Endothelial cell of hepatic sinusoid (primary cell): Measurements from ENCODE around the gene PCDH12.
"Not testable (repeated sequence)": the region's sequence is repeated elsewhere in the genome, so short reads cannot be mapped to it uniquely, and the experiment has no call there.

Experiments used
- in situ Hi-C: cut with HindIII; loops from 2 replicates; pipeline ENCODE4 v1.10.0; 2017; ENCODE audit warnings: low sequenced_read_pairs

Gene PCDH12

DNA sequence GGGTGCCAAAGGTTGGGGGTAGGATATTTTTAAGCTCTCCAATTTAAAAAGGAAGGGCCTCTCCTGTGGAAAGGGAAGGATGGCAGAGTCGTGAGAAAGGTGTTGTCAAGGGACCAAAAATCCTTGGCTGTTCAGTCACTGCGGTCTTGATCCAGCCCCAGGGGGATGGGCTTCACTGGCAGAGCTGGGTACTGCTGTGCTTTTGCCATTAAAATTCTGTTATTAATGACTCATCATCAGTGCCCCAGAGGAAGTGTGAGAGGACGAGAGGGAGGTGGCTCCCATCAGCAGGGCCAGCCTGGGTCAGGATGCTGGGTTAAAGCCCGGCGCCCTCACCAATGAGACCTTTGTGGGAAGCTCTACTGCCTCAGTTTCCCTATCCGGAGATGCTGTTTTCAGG, 16.7 kb downstream of the PCDH12 start:
- in situ Hi-C loops, result no loop called here

DNA sequence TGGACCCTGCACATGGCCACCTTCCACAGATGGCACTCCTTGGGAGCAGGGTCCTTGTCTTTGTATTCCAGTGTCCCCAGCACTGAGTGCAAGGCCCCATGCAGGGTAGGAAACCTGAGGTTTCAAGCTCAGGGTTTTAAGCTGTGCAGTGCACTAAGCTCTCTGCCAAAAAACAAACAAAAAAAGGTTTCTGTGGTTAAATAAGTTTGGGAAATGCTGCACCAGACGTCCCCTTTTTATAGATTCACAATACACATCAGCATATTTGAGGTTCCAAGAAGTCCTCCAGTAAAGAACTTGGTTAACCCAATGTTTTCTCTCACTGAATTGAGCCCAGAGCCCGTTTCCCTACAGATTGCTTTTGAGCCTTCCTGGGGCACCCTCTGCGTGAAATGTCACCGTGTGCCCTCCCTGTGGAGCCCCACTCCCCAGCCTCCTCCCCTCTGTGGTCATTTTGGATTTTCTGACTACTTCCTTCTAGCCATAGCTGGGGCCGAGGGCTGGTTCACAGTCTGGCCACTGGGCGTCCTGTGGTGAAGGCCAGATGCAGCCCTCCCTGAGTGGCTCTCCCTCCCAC, 17.2 kb downstream of the PCDH12 start:
- in situ Hi-C loops, result no loop called here

GRCh38 chr5:141935538-141935937, 22.5 kb downstream of the PCDH12 start:
- in situ Hi-C loops, result no loop called here

- in situ Hi-C loops, result no loop called here
Observed at GRCh38 chr5:141934099-141934844, 23.7 kb downstream of the PCDH12 start.

DNA sequence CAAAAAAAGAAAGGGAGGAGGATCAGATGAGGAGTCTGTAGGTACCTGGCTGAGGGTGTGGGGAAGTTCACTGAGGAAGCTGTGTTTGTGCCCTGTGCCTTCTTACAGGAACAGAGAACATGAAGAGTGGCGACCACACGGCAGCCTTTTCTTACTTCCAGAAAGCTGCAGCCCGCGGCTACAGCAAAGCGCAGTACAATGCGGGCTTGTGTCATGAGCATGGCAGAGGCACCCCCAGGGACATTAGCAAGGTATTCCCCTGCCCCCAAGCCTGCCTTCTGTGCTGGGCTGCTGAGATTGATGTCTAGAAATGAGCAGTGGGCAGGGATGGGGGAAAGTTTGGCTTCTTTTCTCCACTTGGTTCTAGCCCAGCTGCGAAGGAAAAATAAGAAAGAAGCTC, 24.9 kb downstream of the PCDH12 start:
- in situ Hi-C loops, result no loop called here

DNA sequence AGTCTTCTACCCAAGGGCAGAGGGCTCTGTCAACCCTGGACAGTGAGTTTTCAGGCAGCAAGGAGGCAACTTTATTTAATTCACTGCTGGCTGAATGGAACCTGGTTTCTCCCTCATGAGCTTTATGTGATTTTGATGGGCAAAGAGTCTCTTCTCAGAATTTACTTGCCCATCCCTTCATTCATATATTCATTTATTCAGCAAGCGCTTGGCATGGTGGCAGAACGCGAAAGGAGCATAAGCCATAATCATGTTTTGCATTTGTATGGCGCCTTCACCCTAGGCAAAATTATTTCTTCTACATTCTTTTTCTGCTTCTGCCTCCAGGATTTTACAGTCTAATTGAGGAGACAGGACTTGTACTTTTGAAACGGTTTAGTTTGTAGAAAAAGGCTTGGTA, 26.3 kb downstream of the PCDH12 start:
- in situ Hi-C loops, result no loop called here

DNA sequence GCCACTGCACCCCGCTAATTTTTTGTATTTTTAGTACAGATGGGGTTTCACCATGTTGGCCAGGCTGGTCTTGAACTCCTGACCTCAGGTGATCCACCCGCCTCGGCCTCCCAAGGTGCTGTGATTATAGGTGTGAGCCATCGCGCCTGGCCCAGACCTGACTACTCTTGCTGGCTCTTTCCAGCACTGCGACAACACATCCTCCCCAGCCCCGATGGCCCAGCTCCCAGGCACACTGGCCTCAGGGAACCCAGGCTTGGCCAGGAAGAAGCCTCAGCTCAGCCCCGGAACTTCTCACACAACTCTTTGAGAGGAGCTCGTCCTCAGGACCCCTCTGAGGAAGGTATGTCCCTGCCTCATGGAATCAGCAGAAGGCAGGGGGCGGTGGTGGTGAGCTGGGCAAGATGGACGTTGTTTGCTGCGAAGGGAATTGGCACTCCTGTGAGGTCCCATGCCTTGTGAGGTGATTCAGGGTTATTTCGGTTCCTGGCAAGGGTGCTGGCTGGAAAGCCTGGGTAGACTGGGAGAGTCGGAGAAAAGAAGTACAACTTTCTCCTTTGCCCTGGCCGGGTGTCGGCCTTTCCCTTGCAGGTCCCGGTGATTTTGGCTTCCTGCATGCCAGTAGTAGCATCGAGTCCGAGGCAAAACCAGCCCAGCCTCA, 28.5 kb downstream of the PCDH12 start:
- in situ Hi-C loops, result no loop called here

- in situ Hi-C loops, result no loop called here
Observed at GRCh38 chr5:141928051-141928450, 30.0 kb downstream of the PCDH12 start.

DNA sequence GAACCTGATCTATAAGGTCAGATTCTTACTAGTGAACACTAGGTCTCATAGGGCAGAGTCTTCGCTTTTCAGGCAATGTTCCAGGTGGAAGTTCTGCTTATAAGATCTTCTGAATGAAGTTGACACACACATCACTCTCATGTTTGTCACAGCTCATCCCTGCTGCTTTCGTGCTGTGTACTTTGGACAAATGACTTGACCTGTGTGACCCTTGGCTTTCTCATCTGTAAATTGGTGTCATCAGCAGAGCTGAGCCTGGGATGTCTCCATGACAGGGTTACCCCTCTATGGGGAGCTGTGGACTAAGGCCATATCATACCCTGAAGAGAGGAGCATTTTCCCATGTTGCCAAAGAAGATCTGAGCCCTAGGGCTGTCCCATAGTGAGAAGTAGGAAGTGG, 31.6 kb downstream of the PCDH12 start:
- in situ Hi-C loops, result no loop called here

DNA sequence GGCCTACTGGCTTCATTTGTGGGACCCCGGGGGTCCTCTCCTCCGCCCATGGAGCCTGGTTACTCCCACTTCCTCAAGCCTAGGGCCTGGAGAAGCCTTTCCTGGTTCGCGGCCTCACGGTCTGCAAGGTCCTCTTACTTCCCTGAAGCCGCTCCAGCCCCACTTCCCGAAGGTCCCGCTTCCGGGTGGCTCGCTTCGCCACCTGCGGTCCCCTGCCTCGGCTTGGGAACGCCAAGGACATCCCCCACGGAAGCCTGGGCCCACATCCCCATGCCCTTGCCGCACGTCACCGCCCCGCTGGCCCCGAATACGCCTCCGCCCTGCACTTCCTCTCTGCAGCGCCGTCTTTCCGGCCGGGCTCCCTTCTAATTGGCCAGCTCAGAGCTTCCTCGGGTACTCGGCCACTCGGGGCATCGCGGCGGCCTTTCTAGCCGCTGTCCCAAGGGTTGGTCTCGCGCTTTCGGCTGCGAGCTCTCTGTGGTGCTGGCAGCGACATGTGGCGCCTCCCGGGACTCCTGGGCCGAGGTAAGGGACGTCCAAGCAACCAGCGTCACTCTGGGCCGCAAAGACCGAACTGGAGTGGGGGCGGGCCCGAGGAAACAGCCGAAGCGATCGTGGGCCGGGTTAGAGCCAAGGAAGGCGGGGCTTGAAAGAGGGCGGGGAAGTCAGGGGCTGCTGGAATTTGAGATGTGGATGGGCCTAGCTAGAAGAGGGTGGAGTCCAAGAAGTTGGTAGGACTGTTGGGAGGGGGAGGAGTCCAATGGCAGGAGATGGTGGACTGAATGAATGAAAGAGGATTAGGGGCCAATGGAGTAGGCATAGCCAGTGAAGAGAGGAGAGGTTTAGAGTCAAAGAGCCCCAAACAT, 34.3 kb downstream of the PCDH12 start, which contains the start of gene DELE1:
DELE1 (plus strand) TSS at position 424 of the 866 bp plus-strand sequence; CDS start at position 495, 71 bp downstream.
- in situ Hi-C loops, result no loop called here

- in situ Hi-C loops, result not testable (repeated sequence)
Observed at GRCh38 chr5:141922827-141923447, 35.1 kb downstream of the PCDH12 start.

GRCh38 chr5:141920771-141921170, 37.2 kb downstream of the PCDH12 start:
- in situ Hi-C loops, result no loop called here

DNA sequence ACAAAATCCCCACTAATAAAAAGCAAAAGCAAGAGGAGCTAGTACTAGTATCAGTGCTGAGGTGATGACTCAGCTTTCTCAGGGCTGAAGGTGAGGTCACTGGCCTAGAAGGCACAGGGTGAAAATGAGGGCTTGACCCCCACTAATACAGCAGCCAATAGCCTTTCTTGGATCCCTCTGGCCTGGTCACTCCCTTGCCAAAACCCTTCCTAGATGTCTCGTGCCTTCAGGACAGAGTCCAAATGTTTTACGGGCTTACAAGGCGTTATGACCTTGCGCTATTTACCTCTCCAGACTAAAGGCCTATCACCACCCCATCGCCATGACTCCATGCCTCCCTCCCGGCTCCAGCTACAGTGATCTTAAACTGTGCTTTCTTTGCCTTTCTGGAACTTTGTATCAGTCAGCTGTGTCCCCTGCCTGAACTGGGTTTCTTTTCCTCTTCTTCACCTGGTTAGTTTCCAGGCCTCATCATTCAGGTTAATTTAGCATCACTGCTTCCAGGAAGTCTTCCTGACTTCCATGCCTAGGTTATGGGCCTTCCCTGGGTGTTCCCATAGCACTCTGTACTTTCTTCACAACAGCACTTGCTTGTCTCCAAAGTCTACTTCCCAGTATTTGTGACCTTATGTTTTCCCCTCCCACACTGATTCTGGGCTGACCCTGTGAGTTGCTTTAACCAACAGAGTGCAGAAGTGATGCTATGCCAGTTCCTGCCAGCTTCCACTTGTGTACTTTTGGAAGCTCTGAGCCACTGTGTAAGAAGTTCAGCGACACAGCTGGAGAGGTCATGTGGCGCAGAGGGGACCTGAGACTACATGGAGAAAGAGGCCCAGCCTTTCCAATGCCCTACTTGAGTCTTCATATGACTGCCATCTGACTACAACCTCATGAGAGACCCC, 38.5 kb downstream of the PCDH12 start:
- in situ Hi-C loops, result no loop called here

- in situ Hi-C loops, result no loop called here
Observed at GRCh38 chr5:141917760-141918159, 40.2 kb downstream of the PCDH12 start.

- in situ Hi-C loops, result no loop called here
Observed at GRCh38 chr5:141916522-141916921, 41.5 kb downstream of the PCDH12 start.

GRCh38 chr5:141915881-141916336, 42.1 kb downstream of the PCDH12 start:
- in situ Hi-C loops, result no loop called here

DNA sequence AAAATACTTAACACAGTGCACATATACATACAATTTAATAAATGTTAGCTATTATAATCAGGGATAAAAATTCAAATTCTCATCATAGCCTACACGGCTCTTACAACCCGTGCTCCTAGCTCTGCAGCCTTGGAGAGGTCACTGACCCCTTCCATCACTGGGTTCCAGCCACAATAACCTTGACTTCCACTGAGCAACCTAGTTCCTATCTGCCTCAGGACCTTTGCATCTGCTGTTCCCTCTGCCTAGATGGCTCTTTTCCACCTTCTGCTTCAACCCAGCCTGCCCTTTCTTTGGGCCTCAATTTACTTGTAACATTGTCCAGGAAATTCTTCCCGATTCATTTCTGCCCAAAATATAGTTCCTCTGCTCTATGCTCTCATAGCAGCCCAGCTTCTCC, 43.2 kb downstream of the PCDH12 start:
- in situ Hi-C loops, result loop anchor here (5.0 kb wide), 2 partner anchors 43 to 82 kb away; partner anchors contain the start of gene PCDH12

- in situ Hi-C loops, result loop anchor here (5.0 kb wide), 2 partner anchors 43 to 82 kb away; partner anchors contain the start of gene PCDH12
Observed at GRCh38 chr5:141914199-141914743, 43.7 kb downstream of the PCDH12 start.
